Testis (tissue), 2 donors: ENCODE data around the gene EYS.

Source experiments
- CTCF ChIP-seq, 3 experiments: fragments of 450-650 bp in 2 of 3; fragments of 200-600 bp in 1 of 3; sonication (generic) in 1 of 3; IDR thresholded peaks; one replicate each; pipeline ENCODE4 v1.5.1; 2016 to 2019; ENCODE audit warnings: antibody characterized with exemption in 3 of 3, mild to moderate bottlenecking in 2 of 3, moderate library complexity in 1 of 3
- POLR2A ChIP-seq: fragments of 450-650 bp; IDR thresholded peaks from one replicate; pipeline ENCODE4 v1.6.1; 2017; ENCODE audit warnings: antibody characterized with exemption, mild to moderate bottlenecking, moderate library complexity

GRCh38 chr6:65229825-65230224, 477.2 kb downstream of the EYS start:
- TF ChIP-seq CTCF (IDR thresholded peaks at IDR 0.05) (no peak), POLR2A (no peak)
